Esophagus muscularis mucosa (tissue), 4 donors: ENCODE measurements around the gene RADIL.

Experiments used
- EP300 ChIP-seq: sonication (generic); formaldehyde crosslinking; IDR thresholded peaks from one replicate; pipeline ENCODE4 v1.6.1; 2017; ENCODE audit warnings: antibody characterized with exemption
- POLR2AphosphoS5 ChIP-seq, 2 donors: sonication (generic); formaldehyde crosslinking; IDR thresholded peaks; one replicate each; pipeline ENCODE4 v1.6.1; 2017; ENCODE audit warnings: antibody characterized with exemption in 2 of 2
- TF ChIP-seq, protein P1 (sequence below), 3 experiments: fragments of 200-600 bp in 2 of 3; fragments of 450-650 bp in 1 of 3; sonication (generic) in 2 of 3; IDR thresholded peaks; one replicate each; pipeline ENCODE4 v1.5.1; 2017 to 2019; ENCODE audit warnings: antibody characterized with exemption in 3 of 3, mild to moderate bottlenecking in 2 of 3, moderate library complexity in 1 of 3

- TF ChIP-seq, protein P1, sequence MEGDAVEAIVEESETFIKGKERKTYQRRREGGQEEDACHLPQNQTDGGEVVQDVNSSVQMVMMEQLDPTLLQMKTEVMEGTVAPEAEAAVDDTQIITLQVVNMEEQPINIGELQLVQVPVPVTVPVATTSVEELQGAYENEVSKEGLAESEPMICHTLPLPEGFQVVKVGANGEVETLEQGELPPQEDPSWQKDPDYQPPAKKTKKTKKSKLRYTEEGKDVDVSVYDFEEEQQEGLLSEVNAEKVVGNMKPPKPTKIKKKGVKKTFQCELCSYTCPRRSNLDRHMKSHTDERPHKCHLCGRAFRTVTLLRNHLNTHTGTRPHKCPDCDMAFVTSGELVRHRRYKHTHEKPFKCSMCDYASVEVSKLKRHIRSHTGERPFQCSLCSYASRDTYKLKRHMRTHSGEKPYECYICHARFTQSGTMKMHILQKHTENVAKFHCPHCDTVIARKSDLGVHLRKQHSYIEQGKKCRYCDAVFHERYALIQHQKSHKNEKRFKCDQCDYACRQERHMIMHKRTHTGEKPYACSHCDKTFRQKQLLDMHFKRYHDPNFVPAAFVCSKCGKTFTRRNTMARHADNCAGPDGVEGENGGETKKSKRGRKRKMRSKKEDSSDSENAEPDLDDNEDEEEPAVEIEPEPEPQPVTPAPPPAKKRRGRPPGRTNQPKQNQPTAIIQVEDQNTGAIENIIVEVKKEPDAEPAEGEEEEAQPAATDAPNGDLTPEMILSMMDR (IDR thresholded peaks at IDR 0.05): no peak
- TF ChIP-seq POLR2AphosphoS5 (IDR thresholded peaks at IDR 0.05): no peak
- TF ChIP-seq EP300: no peak
These were observed 4.0 kb downstream of the RADIL start for GRCh38 chr7:4879396-4880081.
